Stimulated activated CD8-positive, alpha-beta memory T cell treated with anti-CD3 and anti-CD28 coated beads, Interleukin-7, amount 100 ng/mL, for 24 hours (primary cell): ENCODE data around the gene RGPD3.
"Not testable (repeated sequence)": the region's sequence is repeated elsewhere in the genome, so short reads cannot be mapped to it uniquely, and the experiment has no call there.

Experiments used
- DNase-seq: peaks from one replicate; pipeline ENCODE4 v3.0.0-alpha.2; 2020; ENCODE audit warnings: low read depth

The RGPD3 gene

DNA sequence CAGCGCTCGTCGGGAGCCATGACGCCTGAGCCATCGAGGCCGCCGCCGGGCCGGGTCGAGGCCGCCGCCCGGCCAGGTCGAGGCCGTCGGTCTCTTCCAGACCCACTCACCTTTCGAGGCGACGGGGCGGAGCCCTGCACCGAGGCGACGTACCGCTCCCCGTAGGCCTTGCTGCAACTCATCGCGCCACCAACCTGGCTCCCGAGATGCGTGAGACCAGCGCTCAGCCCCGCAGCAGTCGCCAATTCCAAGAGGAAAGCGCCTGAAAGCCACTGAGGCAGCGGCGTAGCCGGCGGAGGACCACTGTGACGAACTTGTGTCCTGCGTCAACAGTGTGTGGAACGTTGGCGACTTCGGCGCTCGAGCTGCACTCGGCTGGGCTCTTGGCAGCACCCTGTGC lies at the start of gene RGPD3:
Gene RGPD3, minus strand, starts transcription at position 307 of the 400 bp plus-strand sequence. Its CDS starts 125 bp downstream, at position 182.
- DNase-seq = not testable (repeated sequence)

DNA sequence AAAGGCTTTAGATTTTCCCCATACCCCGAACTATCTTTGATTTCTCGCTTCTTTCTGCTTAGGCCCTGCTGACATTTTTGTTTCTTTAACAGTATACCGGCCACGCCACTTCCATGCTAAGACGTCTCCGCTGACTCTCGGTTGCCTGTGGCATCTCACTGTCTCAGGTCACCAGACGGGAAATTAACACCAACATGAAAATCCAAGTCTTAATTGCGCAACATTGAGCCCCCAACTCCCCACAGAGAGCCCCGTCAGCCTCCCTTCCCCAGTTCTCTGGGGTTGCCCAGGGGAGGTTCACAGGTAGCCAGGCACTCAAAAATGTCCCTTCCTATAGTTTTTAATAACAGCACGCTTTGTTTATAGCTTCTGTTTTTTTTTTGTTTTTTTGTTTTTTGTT lies 49.1 kb upstream of the RGPD3 start:
- DNase-seq = no peak

DNA sequence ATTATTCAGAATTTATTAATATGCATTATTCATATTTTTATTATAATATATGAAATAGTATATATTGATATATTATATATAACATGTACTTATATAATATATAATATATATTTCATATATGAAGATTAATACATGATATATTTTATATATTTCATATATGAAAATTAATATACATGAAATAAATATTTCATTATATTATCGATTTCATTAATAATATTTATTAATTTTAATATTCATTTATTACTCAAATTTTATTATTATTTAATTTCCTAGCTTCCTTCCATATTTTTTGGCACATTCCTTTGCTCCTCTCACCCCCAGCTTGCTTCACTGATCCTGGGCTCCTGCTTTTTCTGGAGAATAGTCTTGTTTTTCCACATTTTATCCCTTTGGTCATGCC lies 48.7 kb upstream of the RGPD3 start:
- DNase-seq = no peak

DNA sequence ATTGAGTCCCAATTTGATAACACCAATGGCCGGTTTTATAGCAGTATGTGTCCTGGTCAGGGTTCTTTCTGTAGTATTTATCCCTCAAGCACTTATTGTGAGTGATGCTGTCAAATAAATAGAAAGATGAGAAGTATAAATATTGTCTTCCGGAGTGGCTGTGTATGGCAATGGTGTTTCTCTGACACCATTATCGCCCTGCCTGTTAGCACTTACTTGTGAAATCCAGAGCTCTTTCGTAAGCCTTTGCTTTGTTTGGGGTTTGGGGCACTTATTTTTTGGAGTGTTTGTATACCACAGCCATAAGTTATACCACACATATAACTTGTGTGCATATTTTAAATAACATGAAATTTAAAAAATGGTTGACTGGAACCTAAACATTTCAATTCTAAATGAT lies 48.2 kb upstream of the RGPD3 start:
- DNase-seq = no peak

DNA sequence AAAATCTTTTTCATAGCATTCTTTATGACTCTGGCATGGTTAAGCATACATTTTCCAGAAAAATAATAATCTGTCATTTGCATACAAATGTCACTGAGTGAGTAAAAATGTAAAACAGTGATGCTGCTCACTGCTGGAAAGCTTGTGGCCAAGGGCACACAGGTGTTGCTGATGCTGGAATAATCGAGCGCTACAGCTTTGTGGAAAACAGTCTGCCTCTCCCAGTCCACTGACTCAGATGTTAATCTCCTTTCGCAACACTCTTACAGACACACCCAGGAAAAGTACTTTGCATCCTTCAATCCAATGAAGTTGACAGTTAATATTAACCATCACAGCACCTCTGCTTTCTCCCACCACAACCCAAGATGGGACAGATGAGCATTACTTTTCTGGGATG lies 46.6 kb upstream of the RGPD3 start:
- DNase-seq = not testable (repeated sequence)

DNA sequence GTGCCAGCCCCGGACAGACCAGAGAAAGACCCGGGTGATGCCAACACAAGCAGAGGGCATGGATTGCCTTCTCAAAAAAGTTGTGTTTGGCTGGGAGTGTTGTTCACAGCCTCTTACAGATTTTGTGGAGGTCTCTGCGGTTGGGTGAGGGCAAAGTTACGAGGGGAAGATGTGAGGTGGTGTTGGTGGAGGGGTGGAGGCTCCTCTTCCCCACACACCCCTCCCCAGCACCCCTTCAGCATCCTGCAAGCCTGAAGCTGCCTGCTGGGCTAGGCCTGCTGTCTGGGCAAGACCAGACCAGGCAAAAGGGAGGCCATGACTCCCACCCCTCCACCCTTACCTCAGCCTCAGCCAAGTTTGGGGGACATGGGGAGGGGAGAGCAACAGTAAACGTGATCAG lies 45.2 kb upstream of the RGPD3 start:
- DNase-seq = not testable (repeated sequence)

DNA sequence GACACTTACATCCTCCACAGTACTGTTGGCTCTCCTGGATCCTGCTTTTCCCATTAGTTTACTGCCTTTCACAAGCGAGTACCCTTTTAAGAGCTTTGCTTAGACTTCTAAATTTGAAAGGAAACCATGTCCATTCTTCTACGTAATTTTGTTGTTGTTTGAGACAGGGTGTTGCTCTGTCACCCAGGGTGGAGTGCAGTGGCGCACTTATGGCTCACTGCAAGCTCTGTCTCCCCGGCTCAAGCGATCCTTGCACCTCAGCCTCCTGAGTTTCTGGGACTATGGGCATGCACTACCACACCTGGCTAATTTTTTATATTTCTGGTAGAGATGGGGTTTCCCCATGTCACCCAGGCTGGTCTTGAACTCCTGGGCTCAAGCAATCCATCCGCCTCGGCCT lies 43.7 kb upstream of the RGPD3 start:
- not testable (repeated sequence) for DNase-seq

DNA sequence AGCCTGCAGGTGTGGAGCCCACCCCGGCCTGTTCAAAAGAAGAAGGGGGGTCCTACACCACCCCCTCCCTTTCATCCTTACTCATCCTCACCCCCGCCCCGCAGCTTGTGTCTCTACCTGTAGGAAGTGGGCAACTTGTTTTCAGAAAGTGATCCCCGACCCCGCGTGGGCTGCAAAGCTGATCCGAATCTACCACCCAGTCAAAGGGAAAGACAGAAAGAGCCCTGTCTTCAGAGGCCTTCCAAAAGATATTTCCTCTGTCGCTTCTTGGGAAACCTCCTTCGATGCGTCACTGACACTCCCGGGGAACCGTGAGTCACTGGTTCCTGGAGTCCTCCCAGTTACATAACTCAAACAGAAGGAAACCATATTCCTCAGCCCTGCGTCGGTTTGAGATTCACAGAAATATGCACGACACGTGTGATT lies 43.3 kb upstream of the RGPD3 start:
- DNase-seq = not testable (repeated sequence)

DNA sequence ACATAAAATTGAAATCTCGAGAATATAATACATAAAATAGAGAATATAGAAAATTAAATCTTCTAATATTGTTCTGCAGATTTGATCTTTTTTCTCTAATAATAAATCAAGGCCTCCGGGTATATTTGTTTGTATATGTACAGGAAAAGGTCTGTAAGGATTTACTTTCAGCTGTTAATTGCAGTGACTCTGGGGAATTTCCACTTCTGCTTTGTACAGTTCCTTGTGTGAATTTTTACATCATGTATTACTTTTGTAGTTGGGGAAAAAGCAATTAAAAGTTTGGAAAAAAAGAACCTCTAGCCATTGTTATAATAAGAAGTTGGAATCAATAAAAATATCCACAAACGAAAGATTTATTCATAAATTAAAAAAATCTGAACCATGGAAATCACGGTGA lies 42.6 kb upstream of the RGPD3 start:
- DNase-seq = not testable (repeated sequence)

DNA sequence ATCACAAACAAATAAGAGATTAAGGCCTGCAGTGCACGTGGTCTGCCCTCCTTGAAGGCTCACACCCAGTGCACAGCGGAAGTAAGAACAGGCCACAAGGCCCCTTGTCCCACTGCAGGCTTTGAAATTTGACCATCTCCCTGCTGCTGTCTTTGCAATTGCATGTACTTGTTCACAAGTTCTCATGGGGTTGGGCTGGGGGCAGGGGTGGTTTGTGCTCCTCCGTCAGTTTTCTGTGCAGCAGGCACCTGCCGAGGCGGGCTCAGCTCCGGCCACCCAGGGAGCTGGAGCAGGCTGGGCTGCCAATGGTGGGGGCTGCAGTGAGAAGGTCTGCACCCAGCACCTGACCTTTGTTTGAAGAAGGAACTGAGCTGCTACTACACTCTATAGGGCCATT lies 41.2 kb upstream of the RGPD3 start:
- not testable (repeated sequence) for DNase-seq

DNA sequence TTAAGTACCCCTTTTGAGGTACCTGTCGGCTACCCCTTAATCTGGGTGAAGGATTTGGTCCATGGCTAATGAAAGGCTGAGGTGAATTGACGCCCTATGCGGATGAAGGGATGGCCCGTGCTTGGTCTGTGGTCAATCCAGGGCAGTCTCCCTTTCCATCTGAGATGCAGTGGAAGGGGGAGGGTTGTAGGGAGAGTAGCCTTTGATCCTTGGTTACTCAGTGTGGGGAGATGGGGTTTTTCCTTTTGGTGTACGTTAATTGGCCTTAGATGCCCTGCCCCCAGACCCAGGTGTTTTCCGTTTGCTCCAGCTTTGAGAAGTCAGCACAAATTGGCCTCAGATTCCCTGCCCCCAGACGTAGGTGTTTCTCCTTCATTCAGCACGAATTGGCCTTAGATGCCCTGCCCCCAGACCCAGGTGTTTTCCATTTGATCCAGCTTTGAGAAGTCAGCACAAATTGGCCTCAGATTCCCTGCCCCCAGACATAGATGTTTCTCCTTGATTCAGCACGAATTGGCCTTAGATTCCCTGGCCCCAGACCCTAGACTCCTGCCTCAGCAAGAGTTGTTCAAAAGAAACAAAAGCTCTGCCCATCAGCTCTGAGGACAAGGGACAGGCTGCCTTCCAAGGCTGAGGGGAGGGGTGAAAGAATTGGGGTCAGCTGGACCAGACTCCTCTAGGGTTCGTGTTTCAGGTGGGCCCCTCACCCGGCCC lies 40.6 kb upstream of the RGPD3 start:
- not testable (repeated sequence) for DNase-seq

DNA sequence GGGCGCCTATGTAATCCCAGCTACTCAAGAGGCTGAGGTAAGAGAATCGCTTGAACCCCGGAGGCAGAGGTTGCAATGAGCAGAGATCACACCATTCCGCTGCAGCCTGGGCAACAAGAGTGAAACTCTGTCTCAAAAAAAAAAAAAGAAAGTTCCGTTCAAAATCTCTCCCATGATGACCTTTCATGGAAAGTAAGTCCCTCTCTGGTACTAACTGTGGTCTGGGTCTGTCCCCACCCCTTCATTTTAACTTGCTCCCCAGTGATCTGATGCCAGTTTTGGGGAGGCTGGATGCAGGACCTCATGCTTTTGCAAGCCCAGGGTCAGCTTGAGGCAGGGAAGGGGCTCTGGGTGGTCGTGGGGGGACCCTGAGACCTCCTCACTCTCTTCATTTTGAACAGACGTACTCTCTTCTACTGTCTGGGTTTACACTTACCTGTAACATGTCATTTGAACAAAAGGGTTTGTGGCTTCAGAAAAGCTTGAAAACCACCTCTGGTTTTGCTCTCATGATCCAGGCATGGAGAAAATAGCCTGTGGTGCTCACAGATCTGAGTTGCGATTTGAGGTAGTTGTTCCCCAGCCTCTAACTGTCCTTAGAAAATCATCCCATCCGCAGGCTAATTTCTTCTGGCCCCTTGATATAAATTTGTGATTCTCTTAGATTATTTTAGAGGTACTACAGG lies 37.9 kb upstream of the RGPD3 start:
- not testable (repeated sequence) for DNase-seq

DNA sequence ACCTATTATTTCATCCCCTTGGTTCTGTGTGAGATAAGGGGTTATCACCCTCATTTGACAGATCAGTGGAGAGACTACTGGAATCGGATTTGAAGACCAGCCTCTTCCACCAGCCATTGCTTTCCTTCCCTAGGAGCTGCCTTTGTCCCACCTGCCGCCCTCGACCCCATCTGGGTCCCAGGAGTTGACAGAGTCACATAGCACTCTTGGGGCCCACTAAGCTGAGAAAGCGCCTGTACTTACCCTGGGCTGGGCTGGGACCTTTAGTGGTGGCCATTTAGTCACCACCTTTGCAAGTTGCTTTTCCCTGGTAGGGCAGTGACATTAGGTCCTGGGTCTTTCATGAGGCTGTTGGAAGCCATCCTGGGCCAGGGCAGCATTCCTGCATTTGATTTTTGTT lies 36.6 kb upstream of the RGPD3 start:
- not testable (repeated sequence) for DNase-seq

DNA sequence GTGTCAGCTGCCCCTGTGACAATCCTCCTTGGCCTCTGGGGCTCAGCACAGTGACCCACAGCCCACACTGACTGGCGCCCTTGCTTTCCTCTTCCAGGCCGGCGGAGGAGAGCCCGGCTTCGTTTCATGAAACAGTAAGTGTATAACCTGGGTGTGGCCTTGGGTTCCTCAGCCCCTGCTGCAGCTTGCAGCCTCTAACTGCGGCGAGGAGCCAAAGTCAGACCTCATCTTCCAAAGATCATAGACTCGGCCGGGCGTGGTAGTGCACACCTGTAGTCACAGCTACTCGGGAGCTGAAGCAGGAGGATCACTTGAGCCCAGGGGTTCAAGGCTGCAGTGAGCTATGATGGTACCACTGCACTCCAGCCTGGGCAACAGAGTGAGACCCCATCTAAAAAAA lies 36.0 kb upstream of the RGPD3 start:
- DNase-seq = not testable (repeated sequence)

DNA sequence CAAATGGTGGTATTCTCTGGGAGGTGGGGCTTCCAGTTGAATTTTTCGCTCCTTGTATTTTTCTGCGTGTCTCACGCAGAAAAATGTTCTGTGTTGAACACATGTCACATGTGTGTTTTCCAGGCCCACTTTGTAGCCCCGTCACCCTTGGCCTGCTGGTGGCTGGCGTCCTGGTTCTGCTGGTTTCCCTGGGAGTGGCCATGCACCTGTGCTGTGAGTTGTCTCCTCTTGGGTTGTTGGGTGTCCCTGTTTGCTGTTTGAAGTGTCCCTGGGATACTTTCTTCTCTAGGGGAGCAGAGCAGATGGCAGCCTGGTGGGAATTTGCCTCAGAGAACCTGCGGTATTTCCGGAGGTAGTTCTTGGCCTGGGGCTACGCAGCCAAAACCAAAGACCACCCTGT lies 34.1 kb upstream of the RGPD3 start:
- DNase-seq = not testable (repeated sequence)

DNA sequence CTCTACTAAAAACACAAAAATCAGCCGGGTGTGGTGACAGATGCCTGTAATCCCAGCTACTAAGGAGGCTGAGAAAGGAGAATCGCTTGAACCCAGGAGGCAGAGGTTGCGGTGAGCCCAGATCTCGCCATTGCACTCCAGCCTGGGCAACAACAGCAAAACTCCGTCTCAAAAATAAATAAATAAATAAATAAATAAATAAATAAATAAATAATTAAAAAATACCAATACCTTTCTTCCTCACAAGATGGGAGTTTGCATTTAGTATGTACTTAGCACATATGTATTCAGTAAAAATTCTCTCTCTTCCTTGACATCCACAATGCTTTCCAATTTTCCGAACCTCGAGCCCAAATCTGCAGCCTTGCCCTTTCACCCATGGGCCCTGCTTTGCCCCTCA lies 32.1 kb upstream of the RGPD3 start:
- DNase-seq = not testable (repeated sequence)

DNA sequence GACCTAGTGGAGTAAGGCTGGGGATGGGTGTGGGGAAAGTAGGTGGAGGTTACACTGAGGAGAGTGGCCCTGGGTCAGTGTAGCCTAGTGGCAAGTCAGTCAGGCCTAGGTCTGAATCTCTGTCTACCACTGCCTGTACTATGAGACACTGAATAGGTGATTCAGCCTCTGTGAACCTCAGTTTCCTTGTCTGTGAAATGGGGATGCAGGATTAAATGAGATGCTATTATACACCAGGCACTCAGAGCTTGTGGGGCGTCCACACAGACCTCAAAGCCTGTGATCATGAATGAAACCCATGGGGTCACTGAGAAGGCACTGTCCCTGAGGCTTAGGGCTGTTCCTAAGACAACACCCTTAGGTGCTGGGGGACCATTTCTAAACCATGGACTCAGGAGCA lies 30.3 kb upstream of the RGPD3 start:
- not testable (repeated sequence) for DNase-seq

DNA sequence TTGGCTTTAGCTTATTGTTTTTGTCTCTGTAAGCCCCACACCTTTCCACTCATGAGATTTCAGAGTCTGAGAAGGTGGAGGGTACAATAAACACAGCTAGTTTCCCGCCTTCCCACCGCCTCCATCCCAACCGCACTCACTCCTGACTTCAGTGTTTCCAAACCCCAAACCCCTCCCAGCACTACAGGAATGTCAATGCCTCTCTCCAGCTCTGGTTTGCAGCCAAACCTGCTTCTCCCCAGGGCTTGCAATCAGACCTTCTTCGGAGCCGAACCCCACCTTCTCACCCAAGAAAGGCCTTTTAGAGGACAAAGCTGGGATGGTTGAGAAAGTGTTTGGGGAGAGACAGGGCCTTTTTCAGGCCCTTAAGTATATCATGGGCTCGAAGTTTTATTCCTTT lies 24.7 kb upstream of the RGPD3 start:
- DNase-seq = not testable (repeated sequence)

DNA sequence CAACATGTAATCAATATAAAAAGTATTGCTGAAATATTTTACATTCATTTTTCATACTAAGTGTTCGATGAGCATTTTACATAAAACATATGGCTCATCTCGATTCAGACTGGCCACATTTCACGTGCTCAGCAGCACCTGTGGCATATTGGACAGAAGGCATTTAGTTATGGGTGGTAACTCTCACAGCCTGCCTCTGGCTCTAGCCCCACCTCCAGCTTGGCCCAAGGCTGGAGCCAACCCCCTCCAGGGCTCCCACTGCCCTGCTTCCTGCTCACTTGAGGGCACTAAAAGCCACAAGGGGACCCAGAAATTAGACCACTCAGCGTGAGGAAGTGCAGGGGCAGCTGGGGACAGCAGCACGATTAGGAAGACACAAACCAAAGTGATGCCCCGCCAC lies 24.2 kb upstream of the RGPD3 start:
- DNase-seq = not testable (repeated sequence)

DNA sequence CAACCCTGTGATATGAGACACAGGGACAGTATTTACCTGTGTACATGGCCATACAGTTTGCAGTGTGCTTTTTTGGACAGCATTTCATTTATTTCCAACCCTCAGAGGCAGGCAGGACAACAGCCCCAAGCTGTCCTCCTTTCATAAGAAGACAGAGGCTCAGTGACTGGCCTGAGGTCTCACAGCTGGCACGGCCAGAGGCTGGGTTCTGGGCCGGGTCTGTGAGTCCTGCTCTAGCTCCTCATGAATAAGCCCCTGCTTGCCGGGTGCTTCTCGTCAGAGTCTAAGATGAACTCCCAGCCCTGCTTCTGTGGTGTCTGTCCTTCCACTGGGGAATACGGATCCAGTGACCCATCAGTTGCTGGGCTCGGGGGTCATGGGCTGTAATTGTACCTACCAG lies 21.5 kb upstream of the RGPD3 start:
- DNase-seq = not testable (repeated sequence)

DNA sequence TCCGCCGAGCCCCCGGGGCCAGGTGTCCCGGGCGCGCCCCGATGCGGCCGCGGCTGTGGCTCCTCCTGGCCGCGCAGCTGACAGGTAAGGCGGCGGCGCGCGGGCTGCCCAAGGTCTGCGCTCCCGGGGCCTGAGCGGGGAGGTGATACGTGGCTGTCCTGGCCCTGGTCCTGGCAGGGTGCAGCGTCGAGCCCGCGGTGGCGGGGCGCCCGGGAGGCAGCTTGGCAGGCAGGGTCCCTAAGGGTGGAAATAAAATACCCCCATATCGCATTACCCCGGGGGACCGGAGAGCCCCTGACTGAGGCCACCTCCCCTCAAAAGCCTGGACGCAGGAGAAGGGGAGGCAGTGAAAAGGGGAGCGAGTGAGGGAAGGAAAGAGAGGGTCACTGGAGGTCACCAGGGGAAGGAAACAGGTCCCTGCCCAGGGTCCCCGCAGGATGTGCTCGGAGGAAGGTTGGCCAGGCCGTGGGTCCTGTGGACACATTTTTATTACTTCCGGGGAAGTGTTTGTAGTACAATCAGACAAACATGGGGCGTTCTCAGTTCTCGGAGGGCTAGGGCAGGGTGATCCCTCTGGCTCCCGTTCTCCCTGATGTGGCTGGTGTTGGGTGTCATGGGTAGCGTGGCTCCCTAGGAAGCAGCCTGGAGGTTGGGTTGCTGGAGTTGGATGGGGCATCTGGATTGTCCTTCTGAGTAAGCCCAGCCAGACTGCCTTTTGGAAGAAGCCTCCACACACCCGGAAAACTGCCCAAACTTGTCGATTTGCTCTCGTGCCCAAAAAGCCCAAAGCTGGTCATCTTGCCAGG lies 19.4 kb upstream of the RGPD3 start:
- not testable (repeated sequence) for DNase-seq

DNA sequence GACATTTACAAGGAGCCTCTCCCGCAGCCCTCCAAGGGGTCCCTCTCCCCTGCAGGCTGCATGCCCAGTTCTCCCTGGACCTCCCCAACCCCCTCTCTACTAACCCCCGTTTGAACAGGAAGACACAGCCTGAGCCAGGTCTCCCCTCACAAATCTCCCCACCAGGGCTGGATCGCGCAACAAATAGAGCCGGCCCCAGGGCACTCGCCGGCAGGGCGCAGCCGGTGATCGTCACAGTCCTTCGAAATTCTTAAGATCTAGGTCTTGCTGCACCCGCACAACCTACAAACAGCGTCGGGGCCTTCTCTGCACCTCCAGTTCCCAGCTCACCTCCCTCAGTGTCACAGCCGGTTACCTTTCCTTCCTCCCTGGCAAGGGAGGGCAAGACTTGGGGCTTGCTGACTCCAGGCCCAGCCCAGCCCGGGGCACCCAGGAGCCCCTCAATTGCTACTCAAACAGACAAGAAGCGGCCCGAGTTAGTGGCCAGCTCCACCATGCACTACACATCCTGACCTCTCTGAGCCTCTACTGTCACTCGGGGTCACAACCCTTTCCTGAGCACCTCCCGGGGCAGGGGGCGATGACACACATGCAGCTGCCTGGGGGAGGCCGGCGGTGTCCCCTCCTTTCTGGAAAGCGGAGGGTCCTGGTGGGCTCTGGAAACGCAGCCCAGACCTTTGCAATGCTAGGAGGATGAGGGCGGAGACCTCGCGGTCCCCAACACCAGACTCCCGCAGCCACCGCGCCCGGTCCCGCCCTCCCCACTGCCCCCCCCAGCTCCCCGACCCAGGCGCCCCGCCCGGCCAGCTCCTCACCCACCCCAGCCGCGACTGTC lies 18.6 kb upstream of the RGPD3 start, which contains the start of gene CD8B2:
Gene CD8B2, plus strand, starts transcription at position 814 of the 835 bp plus-strand sequence. CDS start 63 bp downstream, outside the sequence.
- not testable (repeated sequence) for DNase-seq
